NB4 (cell line): ENCODE results near the gene GPX2.

Source experiments
- MYC ChIP-seq: IDR thresholded peaks from 2 replicates; pipeline ENCODE4 v1.6.1; 2011; ENCODE audit warnings: low read depth, low read length
- POLR2A ChIP-seq: IDR thresholded peaks from 2 replicates; pipeline ENCODE4 v1.6.1; 2011; ENCODE audit warnings: mild to moderate bottlenecking; ENCODE audit not compliant: insufficient read length; ENCODE audit errors: extremely low read depth
- TF ChIP-seq, protein P1 (sequence below): IDR thresholded peaks from one replicate; pipeline ENCODE4 v1.5.1; 2012; ENCODE audit warnings: low read depth, low read length
- TF ChIP-seq, protein P2 (sequence below): IDR thresholded peaks from 2 replicates; pipeline ENCODE4 v1.6.1; 2011; ENCODE audit warnings: low read depth, low read length

- TF ChIP-seq, protein P1, sequence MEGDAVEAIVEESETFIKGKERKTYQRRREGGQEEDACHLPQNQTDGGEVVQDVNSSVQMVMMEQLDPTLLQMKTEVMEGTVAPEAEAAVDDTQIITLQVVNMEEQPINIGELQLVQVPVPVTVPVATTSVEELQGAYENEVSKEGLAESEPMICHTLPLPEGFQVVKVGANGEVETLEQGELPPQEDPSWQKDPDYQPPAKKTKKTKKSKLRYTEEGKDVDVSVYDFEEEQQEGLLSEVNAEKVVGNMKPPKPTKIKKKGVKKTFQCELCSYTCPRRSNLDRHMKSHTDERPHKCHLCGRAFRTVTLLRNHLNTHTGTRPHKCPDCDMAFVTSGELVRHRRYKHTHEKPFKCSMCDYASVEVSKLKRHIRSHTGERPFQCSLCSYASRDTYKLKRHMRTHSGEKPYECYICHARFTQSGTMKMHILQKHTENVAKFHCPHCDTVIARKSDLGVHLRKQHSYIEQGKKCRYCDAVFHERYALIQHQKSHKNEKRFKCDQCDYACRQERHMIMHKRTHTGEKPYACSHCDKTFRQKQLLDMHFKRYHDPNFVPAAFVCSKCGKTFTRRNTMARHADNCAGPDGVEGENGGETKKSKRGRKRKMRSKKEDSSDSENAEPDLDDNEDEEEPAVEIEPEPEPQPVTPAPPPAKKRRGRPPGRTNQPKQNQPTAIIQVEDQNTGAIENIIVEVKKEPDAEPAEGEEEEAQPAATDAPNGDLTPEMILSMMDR, result no peak
- TF ChIP-seq MYC (no peak), POLR2A (no peak)
- TF ChIP-seq, protein P2, sequence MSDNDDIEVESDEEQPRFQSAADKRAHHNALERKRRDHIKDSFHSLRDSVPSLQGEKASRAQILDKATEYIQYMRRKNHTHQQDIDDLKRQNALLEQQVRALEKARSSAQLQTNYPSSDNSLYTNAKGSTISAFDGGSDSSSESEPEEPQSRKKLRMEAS, result no peak
These were observed 1.0 kb upstream of the GPX2 start for GRCh38 chr14:64943556-64943955.
